ENCODE measurements around the gene GPAM. TPM values are rescaled to one million over a fixed set of nuclear protein-coding genes. Genes with fewer than 3 reads are reported as not detected.

GPAM gene
- total RNA-seq, 1 donor from 2014 or later: 34.0 TPM

- intact Hi-C loops (cut with DNase I): no loop called here
- Histone ChIP-seq H3K36me3 (peaks cover 100% of the 10 kb centered on the region), H3K4me3 (no peak overlapping the region), H3K4me1 (no peaks in the 10 kb centered on the region), H3K27me3 (no peaks in the 10 kb centered on the region), H3K9me3 (no peaks in the 10 kb centered on the region), H3K27ac (no peak overlapping the region)
- TF ChIP-seq CTCF (IDR thresholded peaks at IDR 0.05): no peak
- DNase-seq (no peak), ATAC-seq (no peak)
These were observed 21.6 kb downstream of the GPAM start for GRCh38 chr10:112161757-112162518.

- no peak for DNase-seq
- Histone ChIP-seq H3K9me3 (no peaks in the 10 kb centered on the region), H3K27me3 (no peaks in the 10 kb centered on the region), H3K4me1 (no peaks in the 10 kb centered on the region), H3K4me3 (no peak overlapping the region), H3K27ac (no peak overlapping the region), H3K36me3 (peaks cover 100% of the 10 kb centered on the region)
- intact Hi-C loops (cut with DNase I): no loop called here
- TF ChIP-seq CTCF (IDR thresholded peaks at IDR 0.05): no peak
- ATAC-seq: no peak
These were observed 22.7 kb downstream of the GPAM start for GRCh38 chr10:112160834-112161233.

- intact Hi-C loops (cut with DNase I): no loop called here
These were observed 24.1 kb downstream of the GPAM start for GRCh38 chr10:112159469-112159868.

GRCh38 chr10:112151524-112152039 lies 32.0 kb downstream of the GPAM start:
- Histone ChIP-seq H3K27me3 (no peaks in the 10 kb centered on the region), H3K4me3 (no peak overlapping the region), H3K27ac (no peak overlapping the region), H3K4me1 (no peaks in the 10 kb centered on the region), H3K9me3 (no peaks in the 10 kb centered on the region), H3K36me3 (peaks cover 72% of the 10 kb centered on the region)
- DNase-seq: no peak
- intact Hi-C loops (cut with DNase I): no loop called here
- TF ChIP-seq CTCF (IDR thresholded peaks at IDR 0.05): no peak
- ATAC-seq: no peak

More at GRCh38 chr10:112159469-112159868, 24.1 kb downstream of the GPAM start:
- no peak for DNase-seq
- Histone ChIP-seq H3K27me3 (no peaks in the 10 kb centered on the region), H3K36me3 (peaks cover 100% of the 10 kb centered on the region), H3K4me3 (no peak overlapping the region), H3K9me3 (no peaks in the 10 kb centered on the region), H3K4me1 (no peaks in the 10 kb centered on the region), H3K27ac (no peak overlapping the region)
- no peak for TF ChIP-seq CTCF (IDR thresholded peaks at IDR 0.05)
- no peak for ATAC-seq

GRCh38 chr10:112148331-112148730 lies 35.2 kb downstream of the GPAM start:
- TF ChIP-seq CTCF (IDR thresholded peaks at IDR 0.05): no peak
- no peak overlapping the region for H3K4me3 ChIP-seq
- H3K4me1 ChIP-seq: no peaks in the 10 kb centered on the region
- DNase-seq (no peak), ATAC-seq (no peak)
- H3K27me3 ChIP-seq: no peaks in the 10 kb centered on the region
- H3K36me3 ChIP-seq: peaks cover 40% of the 10 kb centered on the region
- intact Hi-C loops (cut with DNase I): no loop called here
- no peak overlapping the region for H3K27ac ChIP-seq
- H3K9me3 ChIP-seq: no peaks in the 10 kb centered on the region

Data from upper lobe of right lung (tissue), 1 donor.